GM12878 (cell line): ENCODE measurements around the gene C16orf90. TPM values are rescaled to one million over a fixed set of nuclear protein-coding genes. Genes with fewer than 3 reads are reported as not detected.

Source experiments
- ATAC-seq: fragments of 200-7000 bp; cut with Tn5 transposase; 3 replicates; pipeline ENCODE4 v1.9.1; 2020; ENCODE audit warnings: mild to moderate bottlenecking, moderate library complexity
- BruUV-seq: library from RNA; stranded (reverse); fragments of 400-500 nt; replicated peaks from 2 replicates; lab custom pipeline; 2021; lab: Mats Ljungman, UMichigan
- CTCF ChIA-PET: fragments of 300-600 bp; sonication (Branson Sonifier 250); formaldehyde crosslinking; extraction: SDS; loops from one replicate; lab custom pipeline; 2021; ENCODE audit warnings: inconsistent platforms; lab: Yijun Ruan, JAX
- POLR2A ChIA-PET: fragments of 350-600 bp; formaldehyde crosslinking; extraction: SDS; loops from one replicate; lab custom pipeline; 2021; ENCODE audit warnings: inconsistent platforms; lab: Charles Lee
- RAD21 ChIA-PET: fragments of 300-600 bp; sonication (Branson Sonifier 250); formaldehyde crosslinking; loops from one replicate; lab custom pipeline; 2023; ENCODE audit warnings: antibody characterized with exemption; ENCODE audit not compliant: unreplicated experiment; lab: Charles Lee
- SMC1A ChIA-PET: fragments of 300-600 bp; sonication (Branson Sonifier 250); formaldehyde crosslinking; loops from one replicate; lab custom pipeline; 2023; ENCODE audit not compliant: unreplicated experiment, uncharacterized antibody; lab: Charles Lee
- DNase-seq: peaks from one replicate; pipeline ENCODE4 v3.0.0-alpha.2; 2011; ENCODE audit warnings: low read depth, low spot score
- FAIRE-seq: peaks from 3 replicates; lab custom pipeline; 2011; peaks lifted over from hg19 to GRCh38; lab: Jason Lieb, UNC
- H2AFZ ChIP-seq: 2 replicates; pipeline ENCODE4 v1.6.0; 2011; ENCODE audit warnings: low read depth, low read length, control low read depth; ENCODE audit not compliant: control insufficient read depth
- H3K27ac ChIP-seq: 2 replicates; pipeline ENCODE4 v1.5.1; 2011; ENCODE audit warnings: control low read depth; ENCODE audit not compliant: control insufficient read depth, insufficient read depth
- H3K27me3 ChIP-seq, 2 experiments: replicated peaks in 1 of 2; 2 replicates each; pipeline versions ENCODE4 v1.6.0 to v1.6.1; 2011; ENCODE audit warnings: low read length in 1 of 2; ENCODE audit not compliant: control insufficient read depth in 2 of 2, insufficient read depth in 2 of 2
- H3K36me3 ChIP-seq, 2 experiments: 2 replicates each; pipeline ENCODE4 v1.5.1; 2011; ENCODE audit warnings: low read length in 1 of 2; ENCODE audit not compliant: control insufficient read depth in 2 of 2, insufficient read depth in 2 of 2
- H3K4me1 ChIP-seq: 2 replicates; pipeline ENCODE4 v1.6.1; 2011; ENCODE audit warnings: mild to moderate bottlenecking, low read length, moderate library complexity, mixed read lengths; ENCODE audit not compliant: control insufficient read depth, insufficient read depth
- H3K4me2 ChIP-seq: 2 replicates; pipeline ENCODE4 v1.6.0; 2011; ENCODE audit warnings: control low read depth; ENCODE audit not compliant: control insufficient read depth, insufficient read depth
- H3K4me3 ChIP-seq: fragments of 200-600 bp; sonication (generic); 2 replicates; pipeline ENCODE4 v1.5.1; 2016
- H3K79me2 ChIP-seq: 2 replicates; pipeline ENCODE4 v1.6.0; 2011; ENCODE audit warnings: low read length; ENCODE audit not compliant: control insufficient read depth, insufficient read depth
- H3K9ac ChIP-seq: 2 replicates; pipeline ENCODE4 v1.8.0; 2011; ENCODE audit warnings: low read length, control low read depth, mixed read lengths; ENCODE audit not compliant: control insufficient read depth, insufficient read depth
- H3K9me3 ChIP-seq: replicated peaks from 3 replicates; pipeline ENCODE4 v1.5.1; 2011; ENCODE audit warnings: mild to moderate bottlenecking, low read length; ENCODE audit not compliant: control insufficient read depth, insufficient read depth
- H4K20me1 ChIP-seq: 2 replicates; pipeline ENCODE4 v1.6.0; 2011; ENCODE audit not compliant: control insufficient read depth, insufficient read depth
- FOXM1 ChIP-seq: IDR thresholded peaks from 2 replicates; pipeline ENCODE4 v1.6.1; 2012; ENCODE audit warnings: low read depth, mild to moderate bottlenecking, inconsistent platforms, low read length, moderate library complexity
- LARP7 ChIP-seq: fragments of 450-650 bp; IDR thresholded peaks from 2 replicates; pipeline ENCODE4 v1.6.1; 2017; ENCODE audit warnings: mild to moderate bottlenecking
- MEF2B ChIP-seq: fragments of 450-650 bp; IDR thresholded peaks from 2 replicates; pipeline ENCODE4 v1.6.1; 2018; ENCODE audit warnings: mild to moderate bottlenecking, moderate library complexity; ENCODE audit not compliant: partially characterized antibody, poor library complexity, severe bottlenecking
- NBN ChIP-seq: fragments of 450-650 bp; IDR thresholded peaks from 2 replicates; pipeline ENCODE4 v1.6.1; 2016
- NFYA ChIP-seq: IDR thresholded peaks from 2 replicates; pipeline ENCODE4 v1.6.1; 2011; ENCODE audit warnings: low read depth, mild to moderate bottlenecking, low read length, improper control_type of control experiment, borderline replicate concordance
- NR2C2 ChIP-seq: IDR thresholded peaks from 2 replicates; pipeline ENCODE4 v1.6.1; 2011; ENCODE audit warnings: borderline replicate concordance, low read depth; ENCODE audit not compliant: control insufficient read depth, insufficient read length
- POLR2AphosphoS5 ChIP-seq: IDR thresholded peaks from 2 replicates; pipeline ENCODE4 v1.6.1; 2011; ENCODE audit warnings: mild to moderate bottlenecking, low read length, inconsistent platforms
- SREBF2 ChIP-seq: IDR thresholded peaks from 2 replicates; pipeline ENCODE4 v1.6.1; 2012; ENCODE audit warnings: mild to moderate bottlenecking, low read length
- SUZ12 ChIP-seq: fragments of 200-600 bp; sonication (generic); IDR thresholded peaks from one replicate; pipeline ENCODE4 v1.6.1; 2018; ENCODE audit warnings: antibody characterized with exemption, mild to moderate bottlenecking; ENCODE audit not compliant: unreplicated experiment
- TARDBP ChIP-seq: IDR thresholded peaks from 2 replicates; pipeline ENCODE4 v1.6.1; 2016; ENCODE audit warnings: borderline replicate concordance
- ZBED1 ChIP-seq: IDR thresholded peaks from 2 replicates; pipeline ENCODE4 v1.6.1; 2016; ENCODE audit warnings: borderline replicate concordance
- WGBS: methylation state at CpG from one replicate; pipeline ENCODE4 v1.1.6; 2016; ENCODE audit warnings: low lambda C conversion rate; ENCODE audit not compliant: insufficient replicate concordance, insufficient coverage; ENCODE audit errors: missing lambda C conversion rate; 5-methylcytosine and 5-hydroxymethylcytosine counted together
- in situ Hi-C: fragments of 300-500 bp; cut with MboI; formaldehyde crosslinking; loops from 9 replicates; pipeline ENCODE4 v1.14.3; 2018; ENCODE audit warnings: mixed read lengths
- intact Hi-C: fragments of 100-400 bp; cut with micrococcal nuclease; formaldehyde crosslinking; loops from one replicate; pipeline ENCODE4 v1.14.2; 2022; ENCODE audit not compliant: unreplicated experiment
- polyA plus RNA-seq, 11 experiments: library from polyadenylated mRNA; depleted of rRNA in 4 of 11; unstranded in 6 of 11; stranded (reverse) in 5 of 11; fragments of >200 nt; fragmentation: Nextera tagmentation in 4 of 11; fragmentation: Illumina TruSeq in 1 of 11; extraction: Ambion mirVana in 4 of 11; extraction: Trizol in 1 of 11; gene quantifications; 1 replicate in 1 of 11; 2 replicates in 10 of 11; pipeline versions ENCODE4 v1.2.1 to v1.2.3, GENCODE V29; 2011 to 2016; ENCODE audit warnings: inconsistent platforms in 2 of 11, missing spikeins in 2 of 11, low read depth in 1 of 11
- total RNA-seq, 4 experiments: library from RNA; depleted of rRNA in 3 of 4; stranded (reverse); fragments of >200 nt in 3 of 4; fragmentation: Illumina TruSeq in 1 of 4; extraction: Trizol in 1 of 4; gene quantifications; 2 replicates each; pipeline versions ENCODE4 v1.2.1 to v1.2.3, GENCODE V29; 2013 to 2021
- TF ChIP-seq, protein P1 (sequence below): fragments of 450-650 bp; IDR thresholded peaks from 2 replicates; pipeline ENCODE4 v1.6.1; 2014; ENCODE audit warnings: mild to moderate bottlenecking
- TF ChIP-seq, protein P2 (sequence below): IDR thresholded peaks from 2 replicates; pipeline ENCODE4 v1.6.1; 2011; ENCODE audit warnings: low read depth, mild to moderate bottlenecking, low read length, moderate library complexity, borderline replicate concordance; ENCODE audit errors: extremely low read depth

C16orf90 gene
- total and polyA plus RNA-seq, 10 of the 15 experiments (the other 5 are each of a cell fraction or from before 2014, with no cell fraction given), result not detected

DNA sequence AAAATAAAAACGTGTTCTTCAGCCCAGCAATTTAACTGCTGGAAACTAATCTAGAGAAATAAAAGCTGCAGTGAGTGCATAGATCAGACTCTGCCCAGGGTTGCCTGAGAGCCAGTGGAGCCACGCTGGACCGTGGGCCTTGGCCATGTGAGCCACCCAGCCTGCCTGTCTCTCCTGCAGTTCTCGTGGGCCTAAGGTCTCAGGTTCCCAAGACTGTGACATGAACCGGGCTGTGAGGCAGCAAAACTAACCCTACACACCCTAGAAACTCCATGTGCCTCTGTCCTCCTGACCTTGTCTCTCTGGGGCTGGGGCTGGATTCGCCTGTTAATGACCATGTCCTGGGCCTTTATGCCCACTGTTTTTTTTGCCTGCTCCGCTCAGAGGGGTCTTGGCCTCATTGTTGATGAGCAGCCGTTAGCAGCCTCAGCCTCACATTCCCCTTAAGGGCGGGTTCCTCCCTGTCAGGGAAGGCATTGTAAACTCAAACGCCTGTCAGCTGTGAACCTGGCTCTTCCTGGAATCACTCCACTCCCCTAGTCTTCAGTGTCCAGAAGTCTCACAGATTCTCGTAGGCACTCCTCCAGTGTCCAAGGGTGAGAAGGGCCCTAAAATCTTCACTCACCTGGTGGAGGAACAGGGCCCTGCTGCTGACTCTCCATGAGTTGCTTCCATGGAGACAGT, 16.9 kb downstream of the C16orf90 start:
- Histone ChIP-seq H3K27ac (no peak overlapping the region), H3K36me3 (peaks cover 5 to 22% of the 10 kb centered on the region in 2 experiments; a peak in 3 of 4 replicates), H3K9ac (no peak overlapping the region), H3K4me1 (no peaks in the 10 kb centered on the region), H3K27me3 (no peaks in the 10 kb centered on the region), H3K4me2 (no peak overlapping the region), H3K9me3 (peaks cover under 1% of the 10 kb centered on the region; the same call in 2 of the 3 replicates), H3K4me3 (no peak overlapping the region), H4K20me1 (no peaks in the 10 kb centered on the region), H2AFZ (no peak overlapping the region), H3K79me2 (peaks cover 3% of the 10 kb centered on the region; the same call in 1 of the 2 replicates)
- FAIRE-seq (no peak), ATAC-seq (no peak), DNase-seq (no peak)
- ChIA-PET POLR2A (no interaction called here), RAD21 (no interaction called here), SMC1A (no interaction called here), CTCF (no interaction called here)
- WGBS, result 78% methylated on average over 11 of the region's 11 CpGs
- BruUV-seq, result no TSS peak
- intact Hi-C loops (no loop called here), in situ Hi-C loops (no loop called here)
- TF ChIP-seq NFYA (no peak), SREBF2 (no peak), ZBED1 (no peak), POLR2AphosphoS5 (no peak), SUZ12 (no peak), FOXM1 (no peak), LARP7 (no peak), TARDBP (no peak), MEF2B (no peak), NR2C2 (no peak), NBN (no peak)
- TF ChIP-seq, protein P1, sequence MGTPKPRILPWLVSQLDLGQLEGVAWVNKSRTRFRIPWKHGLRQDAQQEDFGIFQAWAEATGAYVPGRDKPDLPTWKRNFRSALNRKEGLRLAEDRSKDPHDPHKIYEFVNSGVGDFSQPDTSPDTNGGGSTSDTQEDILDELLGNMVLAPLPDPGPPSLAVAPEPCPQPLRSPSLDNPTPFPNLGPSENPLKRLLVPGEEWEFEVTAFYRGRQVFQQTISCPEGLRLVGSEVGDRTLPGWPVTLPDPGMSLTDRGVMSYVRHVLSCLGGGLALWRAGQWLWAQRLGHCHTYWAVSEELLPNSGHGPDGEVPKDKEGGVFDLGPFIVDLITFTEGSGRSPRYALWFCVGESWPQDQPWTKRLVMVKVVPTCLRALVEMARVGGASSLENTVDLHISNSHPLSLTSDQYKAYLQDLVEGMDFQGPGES, result no peak
- TF ChIP-seq, protein P2, sequence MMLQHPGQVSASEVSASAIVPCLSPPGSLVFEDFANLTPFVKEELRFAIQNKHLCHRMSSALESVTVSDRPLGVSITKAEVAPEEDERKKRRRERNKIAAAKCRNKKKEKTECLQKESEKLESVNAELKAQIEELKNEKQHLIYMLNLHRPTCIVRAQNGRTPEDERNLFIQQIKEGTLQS, result no peak
